HEK293T (cell line): ENCODE results near the gene CPO.

Experiments used
- BHLHE40 ChIP-seq: fragments of 450-650 bp; IDR thresholded peaks from 2 replicates; pipeline ENCODE4 v1.6.1; 2016; ENCODE audit warnings: mild to moderate bottlenecking, moderate library complexity, borderline replicate concordance
- FOXM1 ChIP-seq: fragments of 450-650 bp; IDR thresholded peaks from 2 replicates; pipeline ENCODE4 v1.6.1; 2017; ENCODE audit warnings: mild to moderate bottlenecking, borderline replicate concordance

GRCh38 chr2:206981086-206981674 lies 41.9 kb downstream of the CPO start:
- TF ChIP-seq BHLHE40 (no peak), FOXM1 (no peak)
